GM12878 (cell line): ENCODE results near the gene C10orf71. TPM values are rescaled to one million over a fixed set of nuclear protein-coding genes. Genes with fewer than 3 reads are reported as not detected.

Source experiments
- ATAC-seq: fragments of 200-7000 bp; cut with Tn5 transposase; 3 replicates; pipeline ENCODE4 v1.9.1; 2020; ENCODE audit warnings: mild to moderate bottlenecking, moderate library complexity
- BruUV-seq: library from RNA; stranded (reverse); fragments of 400-500 nt; replicated peaks from 2 replicates; lab custom pipeline; 2021; lab: Mats Ljungman, UMichigan
- CTCF ChIA-PET: fragments of 300-600 bp; sonication (Branson Sonifier 250); formaldehyde crosslinking; extraction: SDS; loops from one replicate; lab custom pipeline; 2021; ENCODE audit warnings: inconsistent platforms; lab: Yijun Ruan, JAX
- POLR2A ChIA-PET: fragments of 350-600 bp; formaldehyde crosslinking; extraction: SDS; loops from one replicate; lab custom pipeline; 2021; ENCODE audit warnings: inconsistent platforms; lab: Charles Lee
- RAD21 ChIA-PET: fragments of 300-600 bp; sonication (Branson Sonifier 250); formaldehyde crosslinking; loops from one replicate; lab custom pipeline; 2023; ENCODE audit warnings: antibody characterized with exemption; ENCODE audit not compliant: unreplicated experiment; lab: Charles Lee
- SMC1A ChIA-PET: fragments of 300-600 bp; sonication (Branson Sonifier 250); formaldehyde crosslinking; loops from one replicate; lab custom pipeline; 2023; ENCODE audit not compliant: unreplicated experiment, uncharacterized antibody; lab: Charles Lee
- DNase-seq: peaks from one replicate; pipeline ENCODE4 v3.0.0-alpha.2; 2011; ENCODE audit warnings: low read depth, low spot score
- FAIRE-seq: peaks from 3 replicates; lab custom pipeline; 2011; peaks lifted over from hg19 to GRCh38; lab: Jason Lieb, UNC
- H2AFZ ChIP-seq: 2 replicates; pipeline ENCODE4 v1.6.0; 2011; ENCODE audit warnings: low read depth, low read length, control low read depth; ENCODE audit not compliant: control insufficient read depth
- H3K27ac ChIP-seq: 2 replicates; pipeline ENCODE4 v1.5.1; 2011; ENCODE audit warnings: control low read depth; ENCODE audit not compliant: control insufficient read depth, insufficient read depth
- H3K27me3 ChIP-seq, 2 experiments: replicated peaks in 1 of 2; 2 replicates each; pipeline versions ENCODE4 v1.6.0 to v1.6.1; 2011; ENCODE audit warnings: low read length in 1 of 2; ENCODE audit not compliant: control insufficient read depth in 2 of 2, insufficient read depth in 2 of 2
- H3K36me3 ChIP-seq, 2 experiments: 2 replicates each; pipeline ENCODE4 v1.5.1; 2011; ENCODE audit warnings: low read length in 1 of 2; ENCODE audit not compliant: control insufficient read depth in 2 of 2, insufficient read depth in 2 of 2
- H3K4me1 ChIP-seq: 2 replicates; pipeline ENCODE4 v1.6.1; 2011; ENCODE audit warnings: mild to moderate bottlenecking, low read length, moderate library complexity, mixed read lengths; ENCODE audit not compliant: control insufficient read depth, insufficient read depth
- H3K4me2 ChIP-seq: 2 replicates; pipeline ENCODE4 v1.6.0; 2011; ENCODE audit warnings: control low read depth; ENCODE audit not compliant: control insufficient read depth, insufficient read depth
- H3K4me3 ChIP-seq: fragments of 200-600 bp; sonication (generic); 2 replicates; pipeline ENCODE4 v1.5.1; 2016
- H3K79me2 ChIP-seq: 2 replicates; pipeline ENCODE4 v1.6.0; 2011; ENCODE audit warnings: low read length; ENCODE audit not compliant: control insufficient read depth, insufficient read depth
- H3K9ac ChIP-seq: 2 replicates; pipeline ENCODE4 v1.8.0; 2011; ENCODE audit warnings: low read length, control low read depth, mixed read lengths; ENCODE audit not compliant: control insufficient read depth, insufficient read depth
- H3K9me3 ChIP-seq: replicated peaks from 3 replicates; pipeline ENCODE4 v1.5.1; 2011; ENCODE audit warnings: mild to moderate bottlenecking, low read length; ENCODE audit not compliant: control insufficient read depth, insufficient read depth
- H4K20me1 ChIP-seq: 2 replicates; pipeline ENCODE4 v1.6.0; 2011; ENCODE audit not compliant: control insufficient read depth, insufficient read depth
- CBX3 ChIP-seq: fragments of 200-600 bp; sonication (generic); IDR thresholded peaks from 2 replicates; pipeline ENCODE4 v1.6.1; 2016; ENCODE audit warnings: low read depth, borderline replicate concordance
- IKZF1 ChIP-seq: fragments of 450-650 bp; conservative IDR thresholded peaks from 2 replicates; pipeline ENCODE4 v1.6.1; 2017; ENCODE audit warnings: antibody characterized with exemption, mild to moderate bottlenecking
- POLR2AphosphoS2 ChIP-seq: IDR thresholded peaks from 2 replicates; pipeline ENCODE4 v1.6.1; 2011; ENCODE audit warnings: low read depth, mild to moderate bottlenecking, low read length, improper control_type of control experiment, moderate library complexity
- SIN3A ChIP-seq: IDR thresholded peaks from 2 replicates; pipeline ENCODE4 v1.6.1; 2012; ENCODE audit warnings: low read depth, low read length, improper control_type of control experiment
- SMARCA5 ChIP-seq: fragments of 450-650 bp; IDR thresholded peaks from 2 replicates; pipeline ENCODE4 v1.6.1; 2017; ENCODE audit warnings: mild to moderate bottlenecking
- SRF ChIP-seq, 2 experiments: IDR thresholded peaks; 2 replicates each; pipeline ENCODE4 v1.6.1; 2011; ENCODE audit warnings: low read depth in 2 of 2, low read length in 2 of 2, mild to moderate bottlenecking in 1 of 2, moderate library complexity in 1 of 2
- ZBTB4 ChIP-seq: fragments of 450-650 bp; formaldehyde crosslinking; IDR thresholded peaks from 2 replicates; pipeline ENCODE4 v1.4.0; 2022; ENCODE audit warnings: mild to moderate bottlenecking, moderate library complexity
- ZNF274 ChIP-seq: IDR thresholded peaks from one replicate; pipeline ENCODE4 v1.8.0; 2011; ENCODE audit not compliant: insufficient read length, insufficient read depth
- ZNF384 ChIP-seq: IDR thresholded peaks from 2 replicates; pipeline ENCODE4 v1.6.1; 2012; ENCODE audit warnings: low read depth, mild to moderate bottlenecking, low read length, improper control_type of control experiment, borderline replicate concordance
- WGBS: methylation state at CpG from one replicate; pipeline ENCODE4 v1.1.6; 2016; ENCODE audit warnings: low lambda C conversion rate; ENCODE audit not compliant: insufficient replicate concordance, insufficient coverage; ENCODE audit errors: missing lambda C conversion rate; 5-methylcytosine and 5-hydroxymethylcytosine counted together
- in situ Hi-C: fragments of 300-500 bp; cut with MboI; formaldehyde crosslinking; loops from 9 replicates; pipeline ENCODE4 v1.14.3; 2018; ENCODE audit warnings: mixed read lengths
- intact Hi-C: fragments of 100-400 bp; cut with micrococcal nuclease; formaldehyde crosslinking; loops from one replicate; pipeline ENCODE4 v1.14.2; 2022; ENCODE audit not compliant: unreplicated experiment
- polyA plus RNA-seq, 11 experiments: library from polyadenylated mRNA; depleted of rRNA in 4 of 11; unstranded in 6 of 11; stranded (reverse) in 5 of 11; fragments of >200 nt; fragmentation: Nextera tagmentation in 4 of 11; fragmentation: Illumina TruSeq in 1 of 11; extraction: Ambion mirVana in 4 of 11; extraction: Trizol in 1 of 11; gene quantifications; 1 replicate in 1 of 11; 2 replicates in 10 of 11; pipeline versions ENCODE4 v1.2.1 to v1.2.3, GENCODE V29; 2011 to 2016; ENCODE audit warnings: inconsistent platforms in 2 of 11, missing spikeins in 2 of 11, low read depth in 1 of 11
- total RNA-seq, 4 experiments: library from RNA; depleted of rRNA in 3 of 4; stranded (reverse); fragments of >200 nt in 3 of 4; fragmentation: Illumina TruSeq in 1 of 4; extraction: Trizol in 1 of 4; gene quantifications; 2 replicates each; pipeline versions ENCODE4 v1.2.1 to v1.2.3, GENCODE V29; 2013 to 2021
- TF ChIP-seq, protein P1 (sequence below): IDR thresholded peaks from 2 replicates; pipeline ENCODE4 v1.6.1; 2011; ENCODE audit warnings: low read depth, low read length, improper control_type of control experiment, borderline replicate concordance

Gene C10orf71
- total and polyA plus RNA-seq, 10 of the 15 experiments (the other 5 are each of a cell fraction or from before 2014, with no cell fraction given): not detected

- no peak for DNase-seq
- ChIA-PET SMC1A (no interaction called here), CTCF (no interaction called here), RAD21 (no interaction called here), POLR2A (no interaction called here)
- Histone ChIP-seq H3K9ac (no peak overlapping the region), H3K79me2 (no peaks in the 10 kb centered on the region), H3K36me3 (no peaks in the 10 kb centered on the region), H3K9me3 (no peaks in the 10 kb centered on the region), H2AFZ (no peak overlapping the region), H3K4me2 (no peak overlapping the region), H3K4me3 (no peak overlapping the region), H3K27me3 (peaks cover 0 to 1% of the 10 kb centered on the region in 2 experiments; a peak in 2 of 4 replicates), H4K20me1 (no peaks in the 10 kb centered on the region), H3K27ac (no peak overlapping the region), H3K4me1 (peaks cover 13% of the 10 kb centered on the region)
- 56% methylated on average over 9 of the region's 9 CpGs for WGBS
- in situ Hi-C loops (no loop called here), intact Hi-C loops (no loop called here)
- ATAC-seq: no peak
- FAIRE-seq: no peak
- no peak for TF ChIP-seq IKZF1
- TF ChIP-seq SIN3A: no peak
- TF ChIP-seq ZBTB4 (CRISPR knock-in tag): no peak
- no peak for TF ChIP-seq SRF (IDR thresholded peaks at IDR 0.05; ENCODE audit: low read depth in 2 of 2, low read length in 2 of 2)
- no peak for TF ChIP-seq ZNF274
- TF ChIP-seq CBX3: no peak
- TF ChIP-seq, protein P1, sequence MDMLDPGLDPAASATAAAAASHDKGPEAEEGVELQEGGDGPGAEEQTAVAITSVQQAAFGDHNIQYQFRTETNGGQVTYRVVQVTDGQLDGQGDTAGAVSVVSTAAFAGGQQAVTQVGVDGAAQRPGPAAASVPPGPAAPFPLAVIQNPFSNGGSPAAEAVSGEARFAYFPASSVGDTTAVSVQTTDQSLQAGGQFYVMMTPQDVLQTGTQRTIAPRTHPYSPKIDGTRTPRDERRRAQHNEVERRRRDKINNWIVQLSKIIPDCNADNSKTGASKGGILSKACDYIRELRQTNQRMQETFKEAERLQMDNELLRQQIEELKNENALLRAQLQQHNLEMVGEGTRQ: no peak
- TF ChIP-seq SMARCA5: no peak
- no peak for TF ChIP-seq POLR2AphosphoS2
- TF ChIP-seq ZNF384: no peak
- BruUV-seq: no TSS peak
Observed at GRCh38 chr10:49297818-49298670, 926 bp upstream of the C10orf71 start.
